Measurements from ENCODE around the gene IL19. TPM values are rescaled to one million over a fixed set of nuclear protein-coding genes. Genes with fewer than 3 reads are reported as not detected.

The IL19 gene
- total RNA-seq, 3 donors from 2014 or later = not detected

- DNase-seq (no peak), ATAC-seq (no peak)
- Histone ChIP-seq H3K4me1 (ENCODE audit: low read depth) (no peaks in the 10 kb centered on the region), H3K9me3 (no peaks in the 10 kb centered on the region), H3K4me3 (no peak overlapping the region), H3K36me3 (ENCODE audit: low read depth) (no peaks in the 10 kb centered on the region)
- intact Hi-C loops (cut with DNase I, micrococcal nuclease) = no loop called here
- TF ChIP-seq CTCF (IDR thresholded peaks at IDR 0.05) = no peak
Measured at GRCh38 chr1:206800411-206800810, 29.8 kb downstream of the IL19 start.

- Histone ChIP-seq H3K9me3 (no peaks in the 10 kb centered on the region), H3K36me3 (ENCODE audit: low read depth) (no peaks in the 10 kb centered on the region), H3K4me3 (no peak overlapping the region), H3K4me1 (ENCODE audit: low read depth) (no peaks in the 10 kb centered on the region)
- TF ChIP-seq CTCF (IDR thresholded peaks at IDR 0.05) = no peak
- no peak for ATAC-seq
- no peak for DNase-seq
- intact Hi-C loops (cut with DNase I, micrococcal nuclease) = no loop called here
Measured at GRCh38 chr1:206800891-206801290, 30.3 kb downstream of the IL19 start.

GRCh38 chr1:206801467-206801866 is 30.9 kb downstream of the IL19 start:
- Histone ChIP-seq H3K36me3 (ENCODE audit: low read depth) (no peaks in the 10 kb centered on the region), H3K9me3 (no peaks in the 10 kb centered on the region), H3K4me1 (ENCODE audit: low read depth) (no peaks in the 10 kb centered on the region), H3K4me3 (no peak overlapping the region)
- no peak for ATAC-seq
- no peak for TF ChIP-seq CTCF (IDR thresholded peaks at IDR 0.05)
- DNase-seq = no peak
- intact Hi-C loops (cut with DNase I, micrococcal nuclease) = no loop called here

GRCh38 chr1:206802401-206802800 is 31.8 kb downstream of the IL19 start:
- no peaks in the 10 kb centered on the region for H3K4me1 ChIP-seq (ENCODE audit: low read depth)
- TF ChIP-seq CTCF (IDR thresholded peaks at IDR 0.05) = no peak
- intact Hi-C loops (cut with DNase I, micrococcal nuclease) = no loop called here
- DNase-seq = no peak
- no peaks in the 10 kb centered on the region for H3K9me3 ChIP-seq
- H3K36me3 ChIP-seq (ENCODE audit: low read depth) = no peaks in the 10 kb centered on the region
- no peak for ATAC-seq
- no peak overlapping the region for H3K4me3 ChIP-seq

GRCh38 chr1:206803221-206803730 is 32.7 kb downstream of the IL19 start:
- DNase-seq (peak in 2 of 3 donors; percentile 41 to 55), ATAC-seq (peak; percentile 91)
- Histone ChIP-seq H3K9me3 (no peaks in the 10 kb centered on the region), H3K4me3 (no peak overlapping the region), H3K36me3 (ENCODE audit: low read depth) (no peaks in the 10 kb centered on the region), H3K4me1 (ENCODE audit: low read depth) (no peaks in the 10 kb centered on the region)
- intact Hi-C loops (cut with DNase I, micrococcal nuclease) = no loop called here
- TF ChIP-seq CTCF (IDR thresholded peaks at IDR 0.05) = no peak

- no peaks in the 10 kb centered on the region for H3K36me3 ChIP-seq (ENCODE audit: low read depth)
- intact Hi-C loops (cut with DNase I, micrococcal nuclease) = no loop called here
- H3K4me1 ChIP-seq (ENCODE audit: low read depth) = no peaks in the 10 kb centered on the region
- ATAC-seq (no peak), DNase-seq (no peak)
- no peak overlapping the region for H3K4me3 ChIP-seq
- no peaks in the 10 kb centered on the region for H3K9me3 ChIP-seq
- TF ChIP-seq CTCF (IDR thresholded peaks at IDR 0.05) = no peak
Measured at GRCh38 chr1:206804156-206804737, 33.7 kb downstream of the IL19 start.
